Activated CD8-positive, alpha-beta memory T cell treated with anti-CD3 and anti-CD28 coated beads, Interleukin-2, amount 10 ng/mL, durations not matched to agents 7 days and 5 days (primary cell): ENCODE results near the gene ST6GAL1. TPM values are rescaled to one million over a fixed set of nuclear protein-coding genes. Genes with fewer than 3 reads are reported as not detected.
"Not testable (repeated sequence)": the region's sequence is repeated elsewhere in the genome, so short reads cannot be mapped to it uniquely, and the experiment has no call there.

Experiments used
- ATAC-seq: fragments of 150-1000 bp; cut with Tn5 transposase; one replicate; pipeline ENCODE4 v1.10.0; 2021; ENCODE audit warnings: moderate library complexity
- CTCF ChIA-PET: fragments of 350-600 bp; sonication (Branson Sonifier 250); formaldehyde crosslinking; loops from one replicate; lab custom pipeline; 2021; ENCODE audit warnings: antibody characterized with exemption; lab: Charles Lee
- DNase-seq: peaks from one replicate; pipeline ENCODE4 v3.0.0-alpha.2; 2020
- H3K27ac Mint-ChIP-seq: one replicate; pipeline ENCODE4 v1.8.0; 2021; ENCODE audit warnings: mild to moderate bottlenecking, mixed read lengths
- H3K27me3 Mint-ChIP-seq: one replicate; pipeline ENCODE4 v1.8.0; 2021; ENCODE audit warnings: mixed read lengths
- H3K36me3 Mint-ChIP-seq: one replicate; pipeline ENCODE4 v1.8.0; 2021; ENCODE audit warnings: mild to moderate bottlenecking, mixed read lengths
- H3K4me1 Mint-ChIP-seq: one replicate; pipeline ENCODE4 v1.8.0; 2021; ENCODE audit warnings: mixed read lengths
- H3K4me3 Mint-ChIP-seq: one replicate; pipeline ENCODE4 v1.8.0; 2021; ENCODE audit warnings: mild to moderate bottlenecking, moderate library complexity, mixed read lengths
- H3K9me3 Mint-ChIP-seq: one replicate; pipeline ENCODE4 v1.8.0; 2022; ENCODE audit warnings: low read depth, mixed read lengths
- total RNA-seq, 2 experiments: library from RNA; stranded (reverse); gene quantifications; one replicate each; pipeline ENCODE4 v1.2.3, GENCODE V29; 2021

Gene ST6GAL1
- total RNA-seq, 2 experiments from 2014 or later, result 77.9 to 102 TPM

DNA sequence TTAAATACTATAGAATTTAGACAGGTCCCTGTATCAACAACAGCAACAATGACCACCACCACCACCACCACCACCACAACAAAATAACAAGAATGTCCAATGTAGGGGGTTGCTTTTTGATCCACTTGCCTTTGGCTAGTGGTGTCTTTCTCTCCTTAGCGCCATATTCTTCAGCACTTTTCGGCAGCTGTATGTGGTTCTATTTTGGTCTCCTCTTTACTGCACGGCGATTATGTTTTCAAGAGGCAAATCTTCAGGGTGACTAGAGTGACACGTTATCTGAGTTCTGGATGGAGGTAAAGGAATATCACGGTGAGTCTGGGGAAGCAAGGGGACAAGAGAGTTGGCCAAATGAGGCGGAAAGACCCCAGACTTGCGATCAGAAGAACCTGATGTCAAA is 56.1 kb downstream of the ST6GAL1 start:
- H3K36me3 Mint-ChIP-seq, result peaks cover 46% of the 10 kb centered on the region
- H3K27me3 Mint-ChIP-seq, result no peaks in the 10 kb centered on the region
- no peaks in the 10 kb centered on the region for H3K9me3 Mint-ChIP-seq
- DNase-seq (no peak), ATAC-seq (no peak)
- peaks cover 11% of the 10 kb centered on the region for H3K4me1 Mint-ChIP-seq
- H3K27ac Mint-ChIP-seq, result no peak overlapping the region
- no peak overlapping the region for H3K4me3 Mint-ChIP-seq
- CTCF ChIA-PET, result interaction anchor here (0.9 kb wide), 1 partner anchor 8 kb away, joined by 3 read pairs; no protein-coding TSS in a partner anchor

DNA sequence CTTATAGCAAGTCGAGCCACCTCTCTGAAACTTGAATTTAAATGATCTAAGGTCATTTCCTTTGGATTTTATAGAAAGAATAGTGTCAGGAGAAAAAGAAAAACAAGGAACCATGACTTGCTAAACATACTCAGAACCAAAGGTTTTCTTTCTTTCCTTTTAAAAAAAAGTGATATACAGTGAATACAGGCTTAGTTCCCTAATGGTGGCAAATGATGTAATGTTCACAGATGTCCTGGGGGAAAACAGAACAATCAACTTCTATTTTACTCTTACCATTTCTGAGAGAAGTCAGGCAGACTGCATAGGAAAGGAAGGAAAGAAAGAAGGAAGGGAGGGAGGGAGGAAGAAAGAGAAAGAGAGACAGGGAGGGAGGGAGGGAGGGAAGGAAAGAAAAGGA is 56.5 kb downstream of the ST6GAL1 start:
- ATAC-seq, result no peak
- H3K27ac Mint-ChIP-seq, result no peak overlapping the region
- CTCF ChIA-PET, result no interaction called here
- DNase-seq, result no peak
- H3K36me3 Mint-ChIP-seq, result peaks cover 49% of the 10 kb centered on the region
- H3K4me1 Mint-ChIP-seq, result peaks cover 11% of the 10 kb centered on the region
- H3K4me3 Mint-ChIP-seq, result no peak overlapping the region
- no peaks in the 10 kb centered on the region for H3K9me3 Mint-ChIP-seq
- no peaks in the 10 kb centered on the region for H3K27me3 Mint-ChIP-seq

DNA sequence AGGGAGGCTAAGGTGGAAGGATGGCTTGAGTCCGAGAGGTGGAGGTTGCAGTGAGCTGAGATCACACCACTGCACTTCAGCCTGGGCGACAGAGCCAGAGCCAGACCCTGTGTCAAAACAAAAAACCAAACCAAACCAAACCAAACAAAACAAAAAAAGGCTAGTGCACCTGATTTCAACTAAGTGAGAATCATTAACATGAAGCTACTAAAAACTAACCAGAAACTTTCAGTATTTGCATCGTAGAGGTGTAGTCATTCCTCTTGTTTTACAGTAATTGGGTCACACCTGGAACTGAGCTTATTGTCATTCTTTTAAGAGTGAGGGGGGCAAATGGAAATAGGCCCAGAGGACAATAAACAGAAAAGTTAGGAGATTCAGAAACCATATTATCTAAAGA is 58.5 kb downstream of the ST6GAL1 start:
- H3K36me3 Mint-ChIP-seq, result peaks cover 46% of the 10 kb centered on the region
- no peak for ATAC-seq
- CTCF ChIA-PET, result interaction anchor here (1.0 to 1.9 kb wide), 5 partner anchors 8 to 138 kb away, joined by 3 to 6 read pairs (median 3); no protein-coding TSS in a partner anchor

DNA sequence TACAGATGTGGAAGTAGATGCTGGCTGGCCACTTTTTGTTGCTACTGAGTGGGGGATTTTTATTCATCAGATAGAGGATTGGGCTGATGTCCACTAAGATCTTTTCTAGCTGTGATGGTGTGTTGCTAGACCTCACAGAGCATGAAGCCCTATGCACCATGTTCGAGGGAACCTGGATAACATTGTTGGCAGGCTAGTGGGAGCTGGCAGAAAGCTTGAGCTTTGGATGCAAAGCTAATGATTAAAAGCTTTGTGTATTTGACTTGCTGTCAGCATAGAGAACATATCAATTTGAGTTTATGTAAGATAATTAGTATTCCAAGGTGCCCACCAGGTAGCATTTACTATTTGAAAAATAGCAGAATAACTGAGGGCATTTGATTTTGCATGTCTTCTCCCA is 59.1 kb downstream of the ST6GAL1 start:
- CTCF ChIA-PET, result interaction anchor here (1.0 to 1.9 kb wide), 4 partner anchors 9 to 139 kb away, joined by 3 to 6 read pairs (median 3); no protein-coding TSS in a partner anchor
- Mint-ChIP-seq H3K36me3 (peaks cover 41% of the 10 kb centered on the region), H3K4me3 (no peak overlapping the region)

More for the DNA sequence above, 58.5 kb downstream of the ST6GAL1 start:
- Mint-ChIP-seq H3K27ac (no peak overlapping the region), H3K27me3 (no peaks in the 10 kb centered on the region), H3K4me3 (no peak overlapping the region), H3K9me3 (no peaks in the 10 kb centered on the region), H3K4me1 (peaks cover 11% of the 10 kb centered on the region)
- DNase-seq, result no peak

DNA sequence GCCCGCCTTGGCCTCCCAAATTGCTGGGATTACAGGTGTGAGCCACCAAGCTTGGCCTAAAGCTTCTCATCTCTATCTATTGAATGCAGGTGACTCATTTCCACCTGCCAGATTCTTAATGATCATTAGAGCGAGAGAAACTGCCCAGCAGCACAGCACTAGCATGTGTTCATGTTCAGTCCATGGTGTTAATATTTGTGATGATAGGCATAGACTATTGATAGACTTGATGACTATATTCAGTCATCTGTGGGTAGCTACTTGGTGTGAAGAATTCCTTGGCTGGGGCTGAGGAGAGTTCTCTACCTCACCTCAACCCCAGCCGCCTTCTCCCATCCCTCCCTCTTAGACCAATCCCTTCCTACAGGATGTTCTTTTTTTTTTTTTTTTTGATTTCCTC is 60.0 kb downstream of the ST6GAL1 start:
- Mint-ChIP-seq H3K4me3 (no peak overlapping the region), H3K27me3 (no peaks in the 10 kb centered on the region), H3K27ac (no peak overlapping the region), H3K9me3 (no peaks in the 10 kb centered on the region), H3K4me1 (peaks cover 11% of the 10 kb centered on the region), H3K36me3 (peaks cover 40% of the 10 kb centered on the region)
- DNase-seq (no peak), ATAC-seq (no peak)
- CTCF ChIA-PET, result interaction anchor here (0.7 to 1.9 kb wide), 2 partner anchors 9 to 21 kb away, joined by 3 to 6 read pairs; no protein-coding TSS in a partner anchor

More for the DNA sequence above, 59.1 kb downstream of the ST6GAL1 start:
- ATAC-seq, result no peak
- no peak for DNase-seq
- peaks cover 11% of the 10 kb centered on the region for H3K4me1 Mint-ChIP-seq
- no peaks in the 10 kb centered on the region for H3K27me3 Mint-ChIP-seq
- no peaks in the 10 kb centered on the region for H3K9me3 Mint-ChIP-seq
- peak overlapping the region; percentile 41 for H3K27ac Mint-ChIP-seq

DNA sequence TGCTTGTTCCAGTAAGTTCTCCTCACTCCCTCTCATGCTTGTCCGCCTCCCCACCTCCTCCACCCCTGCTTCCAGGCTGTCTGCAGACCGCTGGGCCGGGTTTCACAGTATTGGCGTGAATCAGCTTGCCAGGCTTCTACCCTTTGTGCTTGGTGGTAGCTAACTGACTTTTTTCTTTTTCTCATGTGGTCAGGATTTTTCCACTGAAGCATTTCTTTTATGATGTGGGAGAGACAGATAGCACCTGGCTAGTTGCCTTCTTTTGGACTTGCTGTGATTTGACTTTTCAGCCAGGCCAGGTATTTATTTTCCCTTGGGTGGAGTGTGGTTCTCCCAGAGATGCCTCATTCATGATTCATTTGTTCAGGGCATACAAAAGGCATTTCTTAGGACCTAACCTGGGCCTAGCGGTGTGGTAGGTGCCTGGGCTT is 60.6 kb downstream of the ST6GAL1 start:
- Mint-ChIP-seq H3K27me3 (no peaks in the 10 kb centered on the region), H3K4me3 (no peak overlapping the region), H3K27ac (no peak overlapping the region), H3K36me3 (peaks cover 39% of the 10 kb centered on the region), H3K9me3 (no peaks in the 10 kb centered on the region), H3K4me1 (peaks cover 11% of the 10 kb centered on the region)
- DNase-seq (no peak), ATAC-seq (no peak)
- CTCF ChIA-PET, result no interaction called here

DNA sequence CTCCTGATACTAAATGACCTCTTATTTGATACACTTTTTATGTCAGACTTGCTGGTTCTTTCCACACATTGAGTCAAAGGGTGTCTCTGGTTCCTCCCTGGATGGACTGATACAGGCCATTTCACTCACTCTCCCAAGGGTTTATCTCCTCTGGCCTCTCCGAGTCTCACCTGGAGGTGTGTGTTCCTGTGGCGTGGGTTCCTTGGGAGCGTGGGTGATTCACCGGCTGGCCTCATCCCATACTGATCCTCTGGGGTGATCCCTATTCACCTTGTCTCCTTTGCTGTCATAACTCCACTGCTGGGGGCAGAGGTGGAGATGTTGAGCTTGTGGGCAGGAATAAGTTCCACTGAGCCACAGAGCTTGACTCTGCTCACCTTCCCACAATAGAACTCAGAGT is 61.1 kb downstream of the ST6GAL1 start:
- Mint-ChIP-seq H3K4me3 (no peak overlapping the region), H3K27ac (no peak overlapping the region), H3K36me3 (peaks cover 39% of the 10 kb centered on the region), H3K9me3 (no peaks in the 10 kb centered on the region), H3K27me3 (no peaks in the 10 kb centered on the region), H3K4me1 (peaks cover 13% of the 10 kb centered on the region)
- CTCF ChIA-PET, result interaction anchor here (1.0 kb wide), 1 partner anchor 54 kb away, joined by 3 read pairs; no protein-coding TSS in a partner anchor
- no peak for DNase-seq
- ATAC-seq, result no peak

DNA sequence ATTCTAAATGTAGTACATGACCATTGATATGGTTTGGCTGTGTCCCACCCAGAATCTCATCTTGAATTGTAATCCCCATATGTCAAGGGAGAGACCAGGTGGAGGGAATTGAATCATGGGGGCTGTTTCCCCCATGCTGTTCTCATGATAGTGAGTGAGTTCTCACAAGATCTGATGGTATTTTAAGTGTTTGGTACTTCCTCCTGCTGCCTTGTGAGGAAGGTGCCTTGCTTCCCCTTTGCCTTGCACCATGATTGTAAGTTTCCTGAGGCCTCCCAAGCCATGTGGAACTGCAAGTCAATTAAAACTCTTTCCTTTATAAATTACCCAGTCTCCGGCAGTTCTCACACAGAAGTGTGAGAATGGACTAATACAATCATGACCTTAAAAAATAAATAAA is 61.8 kb downstream of the ST6GAL1 start:
- not testable (repeated sequence) for H3K27ac Mint-ChIP-seq, H3K9me3 Mint-ChIP-seq, ATAC-seq, DNase-seq, H3K4me3 Mint-ChIP-seq, H3K27me3 Mint-ChIP-seq
- CTCF ChIA-PET, result interaction anchor here (1.0 kb wide), 1 partner anchor 53 kb away, joined by 3 read pairs; no protein-coding TSS in a partner anchor
- peaks cover 42% of the 10 kb centered on the region for H3K36me3 Mint-ChIP-seq
- peaks cover 18% of the 10 kb centered on the region for H3K4me1 Mint-ChIP-seq

DNA sequence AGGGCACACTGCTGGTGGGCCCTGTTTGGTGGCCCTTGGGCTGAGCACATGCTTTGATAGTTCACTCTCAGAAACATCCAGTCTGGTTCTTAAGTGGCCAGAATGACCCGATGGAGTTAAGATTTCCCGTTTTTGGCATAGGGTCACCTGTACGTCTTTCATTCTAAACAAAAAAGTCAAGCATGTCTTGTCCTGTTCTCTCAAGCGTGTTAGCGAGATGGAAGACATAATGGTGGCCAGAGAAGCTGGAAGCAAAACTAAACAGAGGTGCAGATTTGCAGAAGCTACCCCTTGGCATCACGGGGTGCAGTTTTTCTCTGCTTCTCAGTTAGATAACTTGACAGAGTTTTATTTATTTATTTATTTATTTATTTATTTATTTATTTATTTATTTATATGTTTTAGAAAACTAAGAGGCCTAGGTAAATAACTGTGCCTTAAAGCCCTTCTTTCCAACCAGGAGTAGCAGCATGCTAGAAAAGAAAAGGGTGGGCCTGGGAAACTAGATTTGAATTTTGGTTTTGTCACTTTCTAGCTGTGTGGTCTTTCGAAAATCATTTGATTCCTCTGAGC is 63.0 kb downstream of the ST6GAL1 start:
- ATAC-seq (no peak), DNase-seq (no peak)
- peaks cover 39% of the 10 kb centered on the region for H3K36me3 Mint-ChIP-seq
- no peak overlapping the region for H3K27ac Mint-ChIP-seq
- H3K4me3 Mint-ChIP-seq, result no peak overlapping the region
- no peaks in the 10 kb centered on the region for H3K27me3 Mint-ChIP-seq
- CTCF ChIA-PET, result no interaction called here
- peaks cover 16% of the 10 kb centered on the region for H3K4me1 Mint-ChIP-seq
- H3K9me3 Mint-ChIP-seq, result no peaks in the 10 kb centered on the region

DNA sequence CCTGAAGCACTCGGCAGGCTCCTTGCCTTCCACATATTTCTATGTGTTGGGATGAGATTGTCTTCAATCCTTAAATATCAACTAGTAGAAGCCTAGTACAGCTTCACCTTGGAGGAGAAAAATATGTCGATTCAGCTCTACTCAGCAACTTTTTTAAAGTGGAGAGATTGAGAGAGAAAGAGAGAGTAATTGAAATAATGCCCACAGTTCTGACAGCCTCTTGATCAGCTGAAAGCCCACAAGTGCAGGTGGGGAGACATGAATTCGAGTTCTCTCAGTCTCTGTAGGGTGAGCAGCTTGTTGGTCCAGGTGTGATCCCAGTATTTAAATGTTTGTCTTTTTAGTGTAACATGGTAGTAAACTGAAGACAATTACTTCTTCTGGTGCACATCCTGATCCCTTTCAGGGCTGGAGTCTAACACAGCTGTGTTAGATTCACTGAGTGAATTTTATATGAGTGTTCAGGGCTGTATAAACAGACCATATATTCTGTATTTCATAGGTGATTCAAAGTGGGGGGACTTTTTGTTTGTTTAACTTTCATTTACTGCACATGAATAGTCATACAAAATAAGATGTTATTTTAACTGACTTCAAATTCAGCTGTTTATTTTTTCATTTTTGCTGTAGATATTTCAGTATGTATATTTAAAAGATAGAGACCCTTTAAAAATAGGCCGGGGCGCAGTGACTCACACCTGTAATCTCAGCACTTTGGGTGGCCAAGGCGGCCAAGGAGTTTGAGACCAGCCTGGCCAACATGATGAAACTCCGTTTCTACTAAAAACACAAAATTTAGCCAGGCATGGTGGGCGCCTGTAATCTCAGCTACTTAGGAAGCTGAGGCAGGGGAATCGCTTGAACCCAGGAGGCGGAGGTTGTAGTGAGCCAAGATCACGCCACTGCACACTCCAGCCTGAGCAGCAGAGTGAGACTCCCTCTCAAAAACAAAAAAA is 64.0 kb downstream of the ST6GAL1 start:
- no peaks in the 10 kb centered on the region for H3K9me3 Mint-ChIP-seq
- DNase-seq, result no peak
- ATAC-seq, result no peak
- CTCF ChIA-PET, result interaction anchor here (1.3 kb wide), 1 partner anchor 8 kb away, joined by 3 read pairs; no protein-coding TSS in a partner anchor
- H3K27me3 Mint-ChIP-seq, result no peaks in the 10 kb centered on the region
- H3K27ac Mint-ChIP-seq, result no peak overlapping the region
- no peak overlapping the region for H3K4me3 Mint-ChIP-seq
- H3K4me1 Mint-ChIP-seq, result peaks cover 16% of the 10 kb centered on the region
- peaks cover 36% of the 10 kb centered on the region for H3K36me3 Mint-ChIP-seq

DNA sequence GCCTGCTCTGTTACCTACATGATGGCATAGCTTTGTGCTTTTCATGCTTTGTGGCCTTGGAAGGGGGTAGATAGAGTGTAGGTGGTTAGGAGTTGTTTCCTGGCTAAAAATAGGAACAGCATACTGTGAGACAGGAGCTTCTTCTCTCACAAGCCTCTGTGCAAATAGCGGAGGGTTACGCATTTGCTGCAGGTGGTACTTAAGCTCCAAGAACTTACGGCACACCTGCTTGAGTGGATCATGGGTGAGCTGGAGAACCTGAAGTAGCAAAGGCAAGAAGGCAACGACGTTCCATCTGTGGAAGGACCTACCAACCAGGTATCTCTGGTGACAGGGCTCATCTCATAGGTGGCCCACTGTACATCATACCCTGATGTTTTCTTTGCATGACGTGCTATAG is 66.0 kb downstream of the ST6GAL1 start:
- ATAC-seq (no peak), DNase-seq (no peak)
- Mint-ChIP-seq H3K27ac (no peak overlapping the region), H3K9me3 (no peaks in the 10 kb centered on the region), H3K27me3 (no peaks in the 10 kb centered on the region), H3K4me3 (no peak overlapping the region), H3K4me1 (peaks cover 34% of the 10 kb centered on the region), H3K36me3 (peaks cover 37% of the 10 kb centered on the region)
- CTCF ChIA-PET, result interaction anchor here (1.1 kb wide), 1 partner anchor 147 kb away, joined by 5 read pairs; no protein-coding TSS in a partner anchor

DNA sequence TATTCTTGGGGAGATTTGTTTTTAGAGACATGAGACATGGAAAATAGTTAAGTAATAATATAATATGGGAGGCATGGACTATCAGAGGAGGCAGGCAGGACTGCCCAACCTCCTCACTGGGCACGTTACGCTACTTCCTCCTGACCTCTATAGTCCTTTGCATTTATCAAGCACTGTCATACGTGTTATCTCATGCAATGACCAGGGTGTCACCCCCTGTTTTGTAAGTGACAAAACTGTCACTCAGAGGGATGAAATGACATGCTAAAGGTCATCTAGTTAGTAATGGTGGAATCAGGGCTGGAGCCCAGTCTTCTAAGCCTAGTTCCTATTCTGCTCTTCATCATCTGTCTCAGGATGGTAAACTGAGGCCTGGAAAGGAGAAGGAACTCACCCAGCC is 66.7 kb downstream of the ST6GAL1 start:
- no peak overlapping the region for H3K4me3 Mint-ChIP-seq
- no peak for DNase-seq
- no peak for ATAC-seq
- CTCF ChIA-PET, result no interaction called here
- H3K27ac Mint-ChIP-seq, result no peak overlapping the region
- peaks cover 39% of the 10 kb centered on the region for H3K4me1 Mint-ChIP-seq
- no peaks in the 10 kb centered on the region for H3K9me3 Mint-ChIP-seq
- H3K27me3 Mint-ChIP-seq, result no peaks in the 10 kb centered on the region
- H3K36me3 Mint-ChIP-seq, result peaks cover 34% of the 10 kb centered on the region

DNA sequence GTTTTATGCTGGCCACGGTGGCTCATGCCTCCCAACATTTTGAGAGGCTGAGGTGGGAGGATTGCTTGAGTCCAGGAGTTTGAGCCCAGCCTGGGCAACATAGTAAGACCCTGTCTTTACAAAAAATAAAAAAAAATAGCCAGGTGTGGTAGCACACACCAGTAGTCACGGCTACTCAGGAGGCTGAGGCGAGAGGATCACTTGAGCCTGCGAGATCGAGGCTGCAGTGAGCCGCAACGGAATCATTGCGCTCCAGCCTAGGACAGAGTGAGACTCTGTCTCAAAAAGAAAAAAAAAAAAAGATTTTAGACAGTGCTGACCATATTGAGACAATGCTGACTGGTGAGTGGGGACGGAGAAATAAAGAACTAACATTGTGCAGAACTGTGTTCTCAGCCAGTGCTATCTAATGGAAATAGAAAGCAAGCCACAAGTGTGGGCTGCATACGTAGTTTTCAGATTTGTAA is 67.2 kb downstream of the ST6GAL1 start:
- peaks cover 36% of the 10 kb centered on the region for H3K36me3 Mint-ChIP-seq
- CTCF ChIA-PET, result no interaction called here

More for the DNA sequence above, 67.2 kb downstream of the ST6GAL1 start:
- no peak overlapping the region for H3K27ac Mint-ChIP-seq
- no peaks in the 10 kb centered on the region for H3K27me3 Mint-ChIP-seq
- H3K9me3 Mint-ChIP-seq, result no peaks in the 10 kb centered on the region
- DNase-seq (no peak), ATAC-seq (no peak)
- H3K4me1 Mint-ChIP-seq, result peaks cover 43% of the 10 kb centered on the region
- no peak overlapping the region for H3K4me3 Mint-ChIP-seq
